Thyroid gland (tissue), 4 donors: ENCODE data around the gene MAPK8. TPM values are rescaled to one million over a fixed set of nuclear protein-coding genes. Genes with fewer than 3 reads are reported as not detected.

Experiments used
- DNase-seq, 2 donors: peaks; one replicate each; pipeline ENCODE4 v3.0.0-alpha.2; 2019
- H3K27ac ChIP-seq, 3 donors: fragments of 200-600 bp; sonication (generic); 1 replicate in 2 of 3; 2 replicates in 1 of 3; pipeline ENCODE4 v1.5.1; 2016 to 2019; ENCODE audit warnings: mild to moderate bottlenecking in 1 of 3, moderate library complexity in 1 of 3
- H3K27me3 ChIP-seq: fragments of 200-600 bp; sonication (generic); one replicate; pipeline ENCODE4 v1.5.1; 2019
- H3K36me3 ChIP-seq, 2 donors: fragments of 200-600 bp; sonication (generic); one replicate each; pipeline ENCODE4 v1.5.1; 2016 to 2019
- H3K4me1 ChIP-seq, 2 donors: fragments of 200-600 bp; sonication (generic); one replicate each; pipeline ENCODE4 v1.5.1; 2017 to 2019
- H3K4me3 ChIP-seq, 3 donors: fragments of 200-600 bp; sonication (generic); replicated peaks in 1 of 3; 1 replicate in 2 of 3; 2 replicates in 1 of 3; pipeline ENCODE4 v1.5.1; 2016; ENCODE audit warnings: mild to moderate bottlenecking in 1 of 3
- H3K9me3 ChIP-seq: fragments of 200-600 bp; sonication (generic); one replicate; pipeline ENCODE4 v1.5.1; 2017
- POLR2A ChIP-seq, 2 donors: fragments of 450-650 bp; IDR thresholded peaks; one replicate each; pipeline ENCODE4 v1.6.1; 2017; ENCODE audit warnings: antibody characterized with exemption in 2 of 2, mild to moderate bottlenecking in 2 of 2, moderate library complexity in 1 of 2
- WGBS, 2 donors: methylation state at CpG; one replicate each; pipeline ENCODE4 v1.1.5; 2017; 5-methylcytosine and 5-hydroxymethylcytosine counted together
- intact Hi-C: fragments of 100-400 bp; cut with DNase I; formaldehyde crosslinking; loops from one replicate; pipeline ENCODE4 v1.15.1; 2023
- total RNA-seq, 4 donors: library from RNA; depleted of rRNA; stranded (reverse); fragments of >200 nt; gene quantifications; one replicate each; pipeline ENCODE4 v1.2.3, GENCODE V29; 2016
- TF ChIP-seq, protein P1 (sequence below), 6 experiments: fragments of 200-600 bp in 3 of 6; fragments of 450-650 bp in 3 of 6; sonication (generic) in 3 of 6; IDR thresholded peaks; one replicate each; pipeline ENCODE4 v1.5.1; 2016 to 2019; ENCODE audit warnings: antibody characterized with exemption in 6 of 6, mild to moderate bottlenecking in 2 of 6, inconsistent platforms in 1 of 6, moderate library complexity in 1 of 6

Gene MAPK8
- total RNA-seq, 4 donors from 2014 or later, result 76.2 to 165 (median 99.0) TPM

DNA sequence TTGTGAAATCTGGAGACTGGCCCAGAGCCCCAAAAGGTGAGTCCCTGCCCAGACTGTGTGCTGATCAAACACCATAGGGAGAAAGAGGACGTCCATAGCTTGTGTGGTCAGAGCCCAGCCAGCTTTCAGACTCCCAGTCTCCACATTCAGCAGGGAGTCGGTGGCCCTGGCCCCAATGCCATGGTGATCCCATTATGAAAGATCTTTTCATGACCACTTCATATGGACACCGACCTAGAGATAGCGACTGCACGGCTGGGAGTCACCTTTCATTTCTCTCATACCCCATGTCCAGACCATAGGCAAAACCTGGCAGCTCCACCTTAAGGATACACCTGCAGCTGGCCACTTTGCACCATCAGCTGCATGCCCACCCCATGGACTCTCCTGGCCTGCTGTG lies 172.0 kb downstream of the MAPK8 start:
- no peak for DNase-seq
- Histone ChIP-seq H3K4me1 (no peaks in the 10 kb centered on the region), H3K9me3 (no peaks in the 10 kb centered on the region), H3K27ac (no peak overlapping the region), H3K27me3 (no peaks in the 10 kb centered on the region), H3K4me3 (no peak overlapping the region), H3K36me3 (no peaks in the 10 kb centered on the region)
- intact Hi-C loops, result no loop called here
- 100% methylated on average over 5 of the region's 5 CpGs for WGBS, 2 donors
- TF ChIP-seq, protein P1, sequence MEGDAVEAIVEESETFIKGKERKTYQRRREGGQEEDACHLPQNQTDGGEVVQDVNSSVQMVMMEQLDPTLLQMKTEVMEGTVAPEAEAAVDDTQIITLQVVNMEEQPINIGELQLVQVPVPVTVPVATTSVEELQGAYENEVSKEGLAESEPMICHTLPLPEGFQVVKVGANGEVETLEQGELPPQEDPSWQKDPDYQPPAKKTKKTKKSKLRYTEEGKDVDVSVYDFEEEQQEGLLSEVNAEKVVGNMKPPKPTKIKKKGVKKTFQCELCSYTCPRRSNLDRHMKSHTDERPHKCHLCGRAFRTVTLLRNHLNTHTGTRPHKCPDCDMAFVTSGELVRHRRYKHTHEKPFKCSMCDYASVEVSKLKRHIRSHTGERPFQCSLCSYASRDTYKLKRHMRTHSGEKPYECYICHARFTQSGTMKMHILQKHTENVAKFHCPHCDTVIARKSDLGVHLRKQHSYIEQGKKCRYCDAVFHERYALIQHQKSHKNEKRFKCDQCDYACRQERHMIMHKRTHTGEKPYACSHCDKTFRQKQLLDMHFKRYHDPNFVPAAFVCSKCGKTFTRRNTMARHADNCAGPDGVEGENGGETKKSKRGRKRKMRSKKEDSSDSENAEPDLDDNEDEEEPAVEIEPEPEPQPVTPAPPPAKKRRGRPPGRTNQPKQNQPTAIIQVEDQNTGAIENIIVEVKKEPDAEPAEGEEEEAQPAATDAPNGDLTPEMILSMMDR (IDR thresholded peaks at IDR 0.05), result no peak
- no peak for TF ChIP-seq POLR2A (IDR thresholded peaks at IDR 0.05)

DNA sequence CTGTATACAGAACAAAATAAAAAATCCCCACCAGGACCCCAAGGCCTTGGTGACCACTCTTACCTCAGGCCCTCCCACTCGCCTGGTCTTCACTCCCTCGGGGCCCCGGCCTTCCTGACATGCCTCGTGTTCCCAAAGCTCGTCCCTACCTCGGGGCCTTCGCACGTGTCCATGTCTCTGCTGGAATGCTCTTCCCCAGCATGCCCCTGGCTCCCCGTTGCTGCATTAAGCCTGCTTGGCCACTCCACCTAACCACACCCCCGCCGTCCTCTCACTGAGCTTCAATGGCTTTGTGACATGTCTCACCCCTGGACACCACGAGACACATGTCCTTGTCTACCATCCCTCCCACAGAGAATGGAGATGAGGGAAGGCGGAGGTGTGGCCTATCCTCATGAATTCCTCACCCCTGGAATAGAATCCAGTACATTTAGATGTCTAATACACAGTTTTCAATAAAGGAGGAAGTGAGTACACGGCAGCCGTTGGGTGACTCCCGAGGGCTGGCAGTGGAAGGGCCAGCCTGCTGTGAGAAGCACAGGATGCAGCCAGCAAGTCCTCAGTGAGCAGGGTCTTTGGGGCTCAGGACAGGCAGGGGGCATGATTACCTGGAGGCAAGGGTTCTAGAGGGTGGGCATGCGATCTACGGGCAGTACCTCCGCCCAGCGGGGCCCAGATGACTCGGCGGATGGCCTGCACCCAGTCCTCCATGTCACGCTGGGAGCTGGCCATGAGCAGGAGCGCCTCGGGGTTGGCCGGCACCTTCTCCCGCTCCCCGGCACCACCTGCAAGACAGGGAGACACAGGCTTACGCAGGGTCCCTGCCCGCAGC lies 172.7 kb downstream of the MAPK8 start:
- no peak overlapping the region for H3K27ac ChIP-seq
- intact Hi-C loops, result no loop called here
- DNase-seq, result no peak
- H3K27me3 ChIP-seq, result no peaks in the 10 kb centered on the region
- H3K4me3 ChIP-seq, result no peak overlapping the region
- TF ChIP-seq POLR2A (IDR thresholded peaks at IDR 0.05), result no peak
- TF ChIP-seq, protein P1 (IDR thresholded peaks at IDR 0.05), result no peak
- WGBS, 2 donors, result 85 to 86% methylated on average over 27 to 29 of the region's 30 CpGs
- H3K4me1 ChIP-seq, result peaks cover 0 to 3% of the 10 kb centered on the region in 2 donors
- H3K9me3 ChIP-seq, result no peaks in the 10 kb centered on the region
- H3K36me3 ChIP-seq, result no peaks in the 10 kb centered on the region

DNA sequence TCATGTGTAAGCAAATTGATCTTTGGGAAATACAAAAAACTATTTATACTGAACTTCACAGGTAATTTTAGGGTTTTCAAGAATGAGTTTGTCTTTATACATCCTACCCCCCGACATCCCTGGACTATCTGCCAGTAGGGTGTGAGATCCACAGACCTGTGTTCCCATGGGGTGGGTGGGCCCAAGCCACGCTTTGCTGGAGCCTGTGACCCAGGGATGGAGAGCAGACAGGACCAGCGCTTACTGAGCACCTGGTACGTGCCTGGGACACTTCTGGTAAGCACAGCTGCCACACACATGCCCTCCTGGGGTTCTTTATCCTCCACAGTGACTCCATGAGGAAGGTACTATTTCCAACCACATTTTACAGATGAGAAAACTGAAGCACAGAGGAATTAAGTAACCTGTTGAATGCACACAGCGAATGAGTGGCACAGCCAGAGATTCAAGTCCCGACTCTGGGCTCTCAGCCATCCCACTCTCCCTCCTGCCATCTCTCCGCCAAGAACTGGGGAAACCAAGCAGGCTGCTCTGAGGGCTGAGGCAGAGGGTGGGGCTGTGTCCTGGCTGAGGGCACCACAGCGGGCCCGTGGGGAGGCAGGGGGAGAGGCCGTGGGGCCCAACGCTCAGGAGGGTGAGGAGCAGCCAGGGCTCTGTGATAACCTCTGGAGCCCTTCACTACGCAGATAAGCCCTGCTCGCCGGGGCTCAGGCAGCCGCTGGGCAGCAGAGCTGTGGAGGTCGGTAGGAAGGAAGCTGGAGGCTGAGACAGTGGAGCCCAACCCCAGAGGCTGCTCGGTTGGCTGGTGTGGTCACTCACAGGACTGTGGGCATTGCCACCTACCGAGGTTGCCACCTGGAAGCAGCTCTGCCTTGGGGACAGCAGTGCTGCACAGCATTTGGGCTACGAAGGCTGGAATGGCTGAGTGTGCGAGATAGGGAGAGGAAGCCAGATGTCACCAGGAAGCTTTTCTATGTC lies 174.2 kb downstream of the MAPK8 start:
- no peak for DNase-seq
- no peak overlapping the region for H3K4me3 ChIP-seq
- WGBS, 2 donors, result 67 to 74% methylated on average over 15 to 20 of the region's 20 CpGs

DNA sequence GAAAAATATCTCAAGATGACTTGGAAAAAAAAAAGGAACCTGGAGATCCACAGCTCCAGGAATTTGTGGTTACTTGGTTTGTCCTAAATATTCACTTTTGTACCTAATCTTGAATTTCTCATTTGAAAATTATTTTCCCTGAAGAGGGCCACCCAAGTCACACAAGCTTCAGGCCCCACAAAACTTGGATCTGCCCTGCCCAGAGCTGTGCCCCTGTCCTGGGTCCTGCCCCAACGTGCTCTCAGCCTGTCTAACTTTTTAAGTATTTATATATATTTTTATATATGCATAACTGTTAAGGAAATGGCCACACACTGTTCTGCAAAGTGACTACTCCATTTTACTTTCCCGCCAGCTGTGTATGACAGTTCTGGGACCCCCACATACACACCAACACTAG lies 174.9 kb downstream of the MAPK8 start:
- no peak for TF ChIP-seq POLR2A (IDR thresholded peaks at IDR 0.05)
- TF ChIP-seq, protein P1 (IDR thresholded peaks at IDR 0.05), result no peak
- Histone ChIP-seq H3K27me3 (no peaks in the 10 kb centered on the region), H3K9me3 (no peaks in the 10 kb centered on the region), H3K4me3 (no peak overlapping the region), H3K4me1 (peaks cover 8 to 21% of the 10 kb centered on the region in 2 donors), H3K36me3 (no peaks in the 10 kb centered on the region), H3K27ac (no peak overlapping the region)
- no peak for DNase-seq
- 81 to 88% methylated on average over 2 of the region's 2 CpGs for WGBS, 2 donors
- intact Hi-C loops, result no loop called here

More for the DNA sequence above, 174.2 kb downstream of the MAPK8 start:
- H3K27ac ChIP-seq, result no peak overlapping the region
- intact Hi-C loops, result no loop called here
- H3K9me3 ChIP-seq, result no peaks in the 10 kb centered on the region
- H3K36me3 ChIP-seq, result no peaks in the 10 kb centered on the region
- H3K27me3 ChIP-seq, result no peaks in the 10 kb centered on the region
- H3K4me1 ChIP-seq, result peaks cover 8 to 18% of the 10 kb centered on the region in 2 donors
- TF ChIP-seq POLR2A (IDR thresholded peaks at IDR 0.05), result no peak
- TF ChIP-seq, protein P1 (IDR thresholded peaks at IDR 0.05), result no peak
